GM18951 (cell line): ENCODE data around the gene BCOR.

Experiments
- POLR2A ChIP-seq: IDR thresholded peaks from 4 replicates; pipeline ENCODE4 v1.6.1; 2011; ENCODE audit warnings: mild to moderate bottlenecking; ENCODE audit not compliant: insufficient read length, insufficient read depth; ENCODE audit errors: extremely low read depth
- in situ Hi-C: fragments of 300-500 bp; cut with MboI; formaldehyde crosslinking; loops from one replicate; pipeline ENCODE4 v1.12.0; 2022; ENCODE audit warnings: low sequenced_read_pairs, mixed read lengths, inconsistent platforms; ENCODE audit not compliant: unreplicated experiment

The BCOR gene

GRCh38 chrX:40097504-40098263 lies at the start of gene BCOR:
Gene BCOR (minus strand): TSS chrX:40097958. CDS start chrX:40077929, 20,029 bp downstream.
- TF ChIP-seq POLR2A: peak; percentile 86
- in situ Hi-C loops: no loop called here

- in situ Hi-C loops: no loop called here
- TF ChIP-seq POLR2A: no peak
These were observed 49.6 kb upstream of the BCOR start for GRCh38 chrX:40147126-40147952.

GRCh38 chrX:40146262-40147125 lies 48.7 kb upstream of the BCOR start:
- TF ChIP-seq POLR2A: no peak
- in situ Hi-C loops: no loop called here

GRCh38 chrX:40145923-40146261 lies 48.1 kb upstream of the BCOR start:
- in situ Hi-C loops: no loop called here

GRCh38 chrX:40145001-40145922 lies 47.5 kb upstream of the BCOR start:
- TF ChIP-seq POLR2A: no peak
- in situ Hi-C loops: no loop called here

More at GRCh38 chrX:40145923-40146261, 48.1 kb upstream of the BCOR start:
- TF ChIP-seq POLR2A: no peak

- in situ Hi-C loops: no loop called here
- TF ChIP-seq POLR2A: no peak
These were observed 46.8 kb upstream of the BCOR start for GRCh38 chrX:40144576-40144975.

- in situ Hi-C loops: no loop called here
- TF ChIP-seq POLR2A: no peak
These were observed 46.2 kb upstream of the BCOR start for GRCh38 chrX:40143987-40144386.

- no peak for TF ChIP-seq POLR2A
- in situ Hi-C loops: no loop called here
These were observed 45.2 kb upstream of the BCOR start for GRCh38 chrX:40143001-40143400.

- in situ Hi-C loops: no loop called here
- no peak for TF ChIP-seq POLR2A
These were observed 44.7 kb upstream of the BCOR start for GRCh38 chrX:40142417-40142816.

- in situ Hi-C loops: no loop called here
- no peak for TF ChIP-seq POLR2A
These were observed 43.1 kb upstream of the BCOR start for GRCh38 chrX:40140706-40141499.

GRCh38 chrX:40132751-40133150 lies 35.0 kb upstream of the BCOR start:
- in situ Hi-C loops: no loop called here
- TF ChIP-seq POLR2A: no peak
